ENCODE data around the gene CUL2. TPM values are rescaled to one million over a fixed set of nuclear protein-coding genes. Genes with fewer than 3 reads are reported as not detected.
A peak's percentile ranks its signal among the peaks of the same experiment; 100 is the strongest.
"Not testable (repeated sequence)": the region's sequence is repeated elsewhere in the genome, so short reads cannot be mapped to it uniquely, and the experiment has no call there.

The CUL2 gene
- polyA plus RNA-seq, 1 donor, result 34.6 TPM

DNA sequence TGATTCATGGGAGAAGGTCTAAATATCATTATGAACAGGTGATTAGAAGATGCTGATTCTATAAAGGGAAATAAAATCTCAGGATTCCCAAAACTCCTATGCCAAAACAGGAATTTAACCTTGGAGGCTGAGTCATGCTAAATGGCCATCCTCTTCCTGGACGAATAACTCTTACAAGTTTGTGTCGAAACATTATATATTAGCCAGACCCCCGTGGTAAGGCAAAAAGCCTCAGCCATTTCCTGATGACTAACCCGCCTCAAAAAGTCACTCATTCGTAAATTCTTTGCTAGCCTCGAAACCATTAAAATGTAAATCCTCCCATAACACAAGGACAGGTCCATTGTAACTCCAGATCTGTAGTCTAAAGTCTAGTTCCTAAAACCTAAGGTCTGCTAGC is 32.0 kb downstream of the CUL2 start:
- H3K36me3 ChIP-seq (ENCODE audit: control insufficient read depth, insufficient read depth, low read length), result peaks cover 50% of the 10 kb centered on the region
- WGBS (ENCODE audit: insufficient coverage, low lambda C conversion rate), result no CpG with 5 or more reads among the region's 6 CpGs
- H3K4me3 ChIP-seq (ENCODE audit: low read length), result no peak overlapping the region

DNA sequence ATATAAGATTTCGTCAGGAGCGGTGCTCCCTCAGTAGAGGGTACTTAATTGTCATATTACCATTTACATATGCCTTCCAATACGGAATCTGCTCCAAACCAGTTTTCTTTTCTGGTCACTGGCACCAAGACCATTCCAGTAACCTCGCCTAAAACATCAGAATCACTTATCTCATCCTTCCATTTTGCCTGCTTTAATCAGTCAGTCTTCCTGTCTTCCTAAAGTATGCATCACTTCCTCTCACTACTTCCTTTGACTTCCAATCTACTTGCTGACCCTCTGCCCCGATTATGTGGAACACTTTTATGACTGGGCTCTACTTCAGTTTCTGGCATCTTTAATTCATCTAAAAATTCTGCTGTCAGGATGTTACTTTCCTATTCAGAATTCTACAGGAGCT is 33.5 kb downstream of the CUL2 start:
- no peak overlapping the region for H3K27ac ChIP-seq (ENCODE audit: low read length)
- no peaks in the 10 kb centered on the region for H3K4me1 ChIP-seq (ENCODE audit: control insufficient read depth, insufficient read depth, low read length)
- no peaks in the 10 kb centered on the region for H3K27me3 ChIP-seq (ENCODE audit: control insufficient read depth, insufficient read depth, low read length)
- H3K4me3 ChIP-seq (ENCODE audit: low read length), result no peak overlapping the region
- peaks cover 47% of the 10 kb centered on the region for H3K36me3 ChIP-seq (ENCODE audit: control insufficient read depth, insufficient read depth, low read length)
- WGBS (ENCODE audit: insufficient coverage, low lambda C conversion rate), result 100% methylated on average over 3 of the region's 5 CpGs
- DNase-seq, result no peak
- no peaks in the 10 kb centered on the region for H3K9me3 ChIP-seq (ENCODE audit: control insufficient read depth, low read depth, low read length)

More for the DNA sequence above, 32.0 kb downstream of the CUL2 start:
- no peaks in the 10 kb centered on the region for H3K27me3 ChIP-seq (ENCODE audit: control insufficient read depth, insufficient read depth, low read length)
- no peak for DNase-seq
- no peak overlapping the region for H3K27ac ChIP-seq (ENCODE audit: low read length)
- no peaks in the 10 kb centered on the region for H3K9me3 ChIP-seq (ENCODE audit: control insufficient read depth, low read depth, low read length)
- H3K4me1 ChIP-seq (ENCODE audit: control insufficient read depth, insufficient read depth, low read length), result no peaks in the 10 kb centered on the region

DNA sequence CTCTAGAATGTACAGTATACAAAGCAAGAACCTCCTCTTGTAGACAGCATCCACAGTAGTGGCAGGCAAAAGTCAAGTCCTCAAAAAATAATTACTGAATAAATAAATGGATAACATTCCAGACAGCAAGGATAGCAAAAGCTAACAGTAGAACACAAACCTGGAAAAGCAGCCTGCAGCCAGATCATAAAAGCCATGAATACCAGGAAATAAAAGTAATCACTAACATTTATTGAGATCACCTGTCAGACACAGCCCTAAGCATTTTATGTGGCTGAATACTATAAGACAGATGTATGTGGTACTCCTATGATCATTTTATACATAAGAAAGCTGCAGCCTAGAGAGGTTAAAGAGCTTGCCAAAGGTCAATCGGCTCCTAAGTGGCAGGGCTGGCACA is 34.0 kb downstream of the CUL2 start:
- WGBS (ENCODE audit: insufficient coverage, low lambda C conversion rate), result no CpG with 5 or more reads among the region's 1 CpG
- H3K9me3 ChIP-seq (ENCODE audit: control insufficient read depth, low read depth, low read length), result no peaks in the 10 kb centered on the region
- peaks cover 48% of the 10 kb centered on the region for H3K36me3 ChIP-seq (ENCODE audit: control insufficient read depth, insufficient read depth, low read length)
- no peaks in the 10 kb centered on the region for H3K27me3 ChIP-seq (ENCODE audit: control insufficient read depth, insufficient read depth, low read length)
- no peak overlapping the region for H3K4me3 ChIP-seq (ENCODE audit: low read length)
- DNase-seq, result no peak
- H3K4me1 ChIP-seq (ENCODE audit: control insufficient read depth, insufficient read depth, low read length), result no peaks in the 10 kb centered on the region
- no peak overlapping the region for H3K27ac ChIP-seq (ENCODE audit: low read length)

DNA sequence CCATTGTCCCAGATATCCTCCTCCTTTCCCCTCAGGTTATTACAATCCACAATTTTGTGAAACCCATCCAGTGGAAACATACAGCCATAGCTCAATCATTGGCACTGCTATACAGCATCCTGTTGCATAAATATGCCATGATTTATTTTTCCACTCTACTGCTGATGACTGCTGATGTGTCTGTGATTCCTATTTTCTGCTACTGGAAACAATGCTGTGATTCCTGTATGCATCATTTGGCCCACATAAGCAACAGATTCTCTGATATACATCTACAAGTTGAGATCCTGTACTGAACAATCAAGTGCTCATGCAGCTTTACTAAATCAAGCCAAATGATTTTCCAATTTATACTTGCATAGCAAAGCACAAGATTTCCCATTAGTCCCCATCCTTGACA is 39.6 kb downstream of the CUL2 start:
- DNase-seq, result no peak
- no peaks in the 10 kb centered on the region for H3K4me1 ChIP-seq (ENCODE audit: control insufficient read depth, insufficient read depth, low read length)
- H3K4me3 ChIP-seq (ENCODE audit: low read length), result no peak overlapping the region
- H3K36me3 ChIP-seq (ENCODE audit: control insufficient read depth, insufficient read depth, low read length), result peaks cover 40% of the 10 kb centered on the region
- no peak overlapping the region for H3K27ac ChIP-seq (ENCODE audit: low read length)
- H3K27me3 ChIP-seq (ENCODE audit: control insufficient read depth, insufficient read depth, low read length), result no peaks in the 10 kb centered on the region
- no peaks in the 10 kb centered on the region for H3K9me3 ChIP-seq (ENCODE audit: control insufficient read depth, low read depth, low read length)

DNA sequence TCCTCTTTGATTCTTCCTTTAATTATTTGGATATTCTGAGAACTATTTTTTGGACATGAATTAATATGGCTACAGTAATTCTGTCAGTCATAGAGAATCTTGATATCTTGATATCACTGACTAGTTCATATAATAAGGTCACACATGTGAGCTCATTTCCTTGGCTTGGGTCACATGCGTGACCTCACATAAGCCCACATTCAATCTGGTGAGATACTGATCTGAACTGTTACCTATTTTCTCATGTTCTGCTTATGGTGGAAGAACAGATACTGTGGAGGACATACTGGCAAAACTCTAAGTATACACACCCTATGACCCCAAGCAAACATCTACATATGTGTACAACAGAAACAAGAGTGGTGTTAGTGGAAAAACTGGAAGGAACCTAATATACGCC is 44.1 kb downstream of the CUL2 start:
- no peak overlapping the region for H3K4me3 ChIP-seq (ENCODE audit: low read length)
- no CpG with 5 or more reads among the region's 2 CpGs for WGBS (ENCODE audit: insufficient coverage, low lambda C conversion rate)
- DNase-seq, result no peak
- H3K36me3 ChIP-seq (ENCODE audit: control insufficient read depth, insufficient read depth, low read length), result peaks cover 46% of the 10 kb centered on the region
- no peaks in the 10 kb centered on the region for H3K27me3 ChIP-seq (ENCODE audit: control insufficient read depth, insufficient read depth, low read length)
- H3K4me1 ChIP-seq (ENCODE audit: control insufficient read depth, insufficient read depth, low read length), result no peaks in the 10 kb centered on the region
- no peaks in the 10 kb centered on the region for H3K9me3 ChIP-seq (ENCODE audit: control insufficient read depth, low read depth, low read length)
- no peak overlapping the region for H3K27ac ChIP-seq (ENCODE audit: low read length)

DNA sequence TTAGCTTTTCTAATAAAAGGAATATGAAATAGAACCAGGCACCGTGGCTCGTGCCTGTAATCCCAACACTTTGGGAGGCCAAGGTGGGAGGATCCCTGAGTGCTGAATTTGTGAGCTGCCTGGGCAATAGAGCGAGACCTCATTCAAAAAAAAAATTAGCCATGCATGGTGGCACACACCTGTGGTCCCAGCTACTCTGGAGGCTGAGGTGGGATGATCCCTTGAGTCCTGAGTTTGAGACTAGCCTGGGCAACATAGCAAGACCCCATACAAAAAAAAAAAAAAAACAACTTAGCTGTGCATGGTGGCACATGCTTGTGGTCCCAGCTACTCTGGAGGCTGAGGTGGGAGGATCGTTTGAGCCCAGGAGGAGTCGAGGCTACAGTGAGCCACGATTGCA is 44.9 kb downstream of the CUL2 start:
- H3K27me3 ChIP-seq (ENCODE audit: control insufficient read depth, insufficient read depth, low read length); DNase-seq; H3K9me3 ChIP-seq (ENCODE audit: control insufficient read depth, low read depth, low read length); H3K4me1 ChIP-seq (ENCODE audit: control insufficient read depth, insufficient read depth, low read length); H3K27ac ChIP-seq (ENCODE audit: low read length); H3K4me3 ChIP-seq (ENCODE audit: low read length): not testable (repeated sequence)
- peaks cover 48% of the 10 kb centered on the region for H3K36me3 ChIP-seq (ENCODE audit: control insufficient read depth, insufficient read depth, low read length)
- WGBS (ENCODE audit: insufficient coverage, low lambda C conversion rate), result 100% methylated on average over 2 of the region's 6 CpGs

DNA sequence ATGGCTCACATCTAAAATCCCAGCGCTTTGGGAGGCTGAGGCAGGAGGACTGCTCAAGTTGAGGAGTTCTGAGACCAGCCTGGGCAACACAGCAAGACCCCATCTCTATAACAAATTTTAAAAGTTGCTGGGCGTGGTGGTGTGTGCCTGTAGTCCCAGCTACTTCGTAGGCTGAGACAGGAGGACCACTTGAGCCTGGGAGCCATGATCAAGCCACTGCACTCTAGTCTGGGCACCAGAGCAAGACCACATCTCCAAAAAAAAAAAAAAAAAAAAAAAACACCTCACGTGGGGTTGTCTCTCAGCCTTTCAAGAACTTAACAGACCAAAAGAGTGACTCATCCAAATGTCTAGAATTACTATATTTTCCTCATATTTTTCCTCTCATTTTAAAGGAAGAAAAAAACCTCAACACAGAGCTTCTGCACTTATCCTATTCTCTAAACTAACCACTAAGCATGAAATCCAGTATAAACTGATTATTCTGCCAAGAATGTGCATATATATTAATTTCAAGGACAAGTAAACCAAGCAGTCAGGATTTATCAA is 46.3 kb downstream of the CUL2 start:
- Histone ChIP-seq H3K9me3 (ENCODE audit: control insufficient read depth, low read depth, low read length) (no peaks in the 10 kb centered on the region), H3K36me3 (ENCODE audit: control insufficient read depth, insufficient read depth, low read length) (peaks cover 42% of the 10 kb centered on the region), H3K4me3 (ENCODE audit: low read length) (no peak overlapping the region), H3K27ac (ENCODE audit: low read length) (no peak overlapping the region), H3K4me1 (ENCODE audit: control insufficient read depth, insufficient read depth, low read length) (no peaks in the 10 kb centered on the region), H3K27me3 (ENCODE audit: control insufficient read depth, insufficient read depth, low read length) (no peaks in the 10 kb centered on the region)
- WGBS (ENCODE audit: insufficient coverage, low lambda C conversion rate), result no CpG with 5 or more reads among the region's 4 CpGs
- DNase-seq, result no peak

DNA sequence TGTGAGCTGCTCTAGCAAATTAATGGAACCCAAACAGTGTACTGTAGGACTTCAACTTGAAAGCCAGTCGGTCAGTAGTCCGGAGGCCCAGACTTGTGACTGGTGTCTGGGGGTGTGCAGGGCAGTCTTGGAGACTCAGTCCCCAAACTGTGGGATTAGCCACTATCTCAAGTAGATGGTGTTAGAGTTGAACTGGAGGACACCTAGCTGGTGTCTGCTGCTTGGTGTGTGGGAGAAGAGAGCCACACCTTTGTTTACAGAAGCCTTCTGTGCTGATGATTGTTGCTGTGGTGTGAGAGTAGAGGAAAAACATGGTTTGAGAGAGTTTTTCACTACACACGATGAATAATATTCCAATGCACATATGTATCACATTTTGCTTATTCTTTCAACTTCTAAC is 47.4 kb downstream of the CUL2 start:
- Histone ChIP-seq H3K27me3 (ENCODE audit: control insufficient read depth, insufficient read depth, low read length) (no peaks in the 10 kb centered on the region), H3K4me3 (ENCODE audit: low read length) (no peak overlapping the region), H3K36me3 (ENCODE audit: control insufficient read depth, insufficient read depth, low read length) (peaks cover 39% of the 10 kb centered on the region), H3K4me1 (ENCODE audit: control insufficient read depth, insufficient read depth, low read length) (no peaks in the 10 kb centered on the region), H3K9me3 (ENCODE audit: control insufficient read depth, low read depth, low read length) (no peaks in the 10 kb centered on the region), H3K27ac (ENCODE audit: low read length) (no peak overlapping the region)
- DNase-seq, result peak; percentile 2 to 44
- no CpG with 5 or more reads among the region's 3 CpGs for WGBS (ENCODE audit: insufficient coverage, low lambda C conversion rate)

DNA sequence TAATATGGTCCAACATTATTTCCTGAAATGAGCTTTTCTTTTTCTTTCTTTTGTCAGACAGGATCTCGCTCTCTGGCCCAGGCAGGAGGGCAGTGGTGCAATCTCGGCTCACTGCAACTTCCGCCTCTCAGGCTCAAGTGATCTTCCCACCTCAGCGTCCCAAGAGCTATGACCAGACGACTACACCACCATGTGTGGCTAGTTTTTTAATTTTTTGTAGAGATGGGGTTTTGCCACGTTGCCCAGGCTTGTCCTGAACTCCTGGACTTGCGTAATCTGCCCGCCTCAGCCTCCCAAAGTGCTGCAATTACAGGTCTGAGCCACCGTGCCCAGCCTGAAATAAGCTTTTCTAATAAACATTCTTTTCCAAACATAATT is 48.6 kb downstream of the CUL2 start:
- Histone ChIP-seq H3K36me3 (ENCODE audit: control insufficient read depth, insufficient read depth, low read length) (peaks cover 43% of the 10 kb centered on the region), H3K4me1 (ENCODE audit: control insufficient read depth, insufficient read depth, low read length) (no peaks in the 10 kb centered on the region), H3K27me3 (ENCODE audit: control insufficient read depth, insufficient read depth, low read length) (no peaks in the 10 kb centered on the region), H3K27ac (ENCODE audit: low read length) (no peak overlapping the region), H3K9me3 (ENCODE audit: control insufficient read depth, low read depth, low read length) (no peaks in the 10 kb centered on the region), H3K4me3 (ENCODE audit: low read length) (no peak overlapping the region)
- no CpG with 5 or more reads among the region's 9 CpGs for WGBS (ENCODE audit: insufficient coverage, low lambda C conversion rate)
- DNase-seq, result no peak

DNA sequence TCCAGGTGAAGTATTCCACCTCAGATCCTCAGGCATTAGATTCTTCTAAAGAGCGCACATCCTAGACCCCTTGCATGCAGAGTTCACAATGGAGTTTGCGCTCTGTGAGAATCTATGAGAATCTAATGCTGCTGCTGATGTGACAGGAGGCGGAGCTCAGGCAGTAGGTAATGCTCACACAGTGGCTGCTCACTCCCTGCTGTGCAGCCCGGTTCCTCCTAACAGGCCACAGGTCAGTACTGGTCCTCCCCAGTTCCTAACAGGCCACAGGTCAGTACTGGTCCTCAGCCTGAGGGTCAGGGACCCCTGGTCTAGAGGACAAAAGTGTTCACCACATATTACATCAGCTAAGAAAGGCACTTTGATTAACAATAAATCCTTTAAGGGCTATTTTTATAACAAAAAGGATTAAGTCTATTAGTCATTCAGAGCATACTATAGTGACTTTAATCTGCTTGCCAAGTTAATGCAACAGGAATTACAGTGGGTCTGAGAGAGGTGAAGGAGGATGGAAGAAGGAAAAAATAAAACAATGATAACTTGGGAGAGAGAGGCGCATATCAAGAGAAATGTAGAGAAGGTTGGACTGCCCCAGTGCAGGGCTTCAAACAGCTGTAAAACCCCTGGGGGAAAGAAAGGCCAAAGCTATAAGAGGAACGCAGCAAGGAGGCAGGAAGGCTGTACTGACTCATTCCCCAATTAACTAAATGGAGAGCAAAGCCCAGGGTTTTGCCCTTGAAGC is 49.2 kb downstream of the CUL2 start:
- no peak for DNase-seq
- WGBS (ENCODE audit: insufficient coverage, low lambda C conversion rate), result 88% methylated on average over 1 of the region's 6 CpGs
- Histone ChIP-seq H3K27me3 (ENCODE audit: control insufficient read depth, insufficient read depth, low read length) (no peaks in the 10 kb centered on the region), H3K9me3 (ENCODE audit: control insufficient read depth, low read depth, low read length) (no peaks in the 10 kb centered on the region), H3K27ac (ENCODE audit: low read length) (no peak overlapping the region), H3K4me1 (ENCODE audit: control insufficient read depth, insufficient read depth, low read length) (no peaks in the 10 kb centered on the region), H3K36me3 (ENCODE audit: control insufficient read depth, insufficient read depth, low read length) (peaks cover 43% of the 10 kb centered on the region), H3K4me3 (ENCODE audit: low read length) (no peak overlapping the region)

DNA sequence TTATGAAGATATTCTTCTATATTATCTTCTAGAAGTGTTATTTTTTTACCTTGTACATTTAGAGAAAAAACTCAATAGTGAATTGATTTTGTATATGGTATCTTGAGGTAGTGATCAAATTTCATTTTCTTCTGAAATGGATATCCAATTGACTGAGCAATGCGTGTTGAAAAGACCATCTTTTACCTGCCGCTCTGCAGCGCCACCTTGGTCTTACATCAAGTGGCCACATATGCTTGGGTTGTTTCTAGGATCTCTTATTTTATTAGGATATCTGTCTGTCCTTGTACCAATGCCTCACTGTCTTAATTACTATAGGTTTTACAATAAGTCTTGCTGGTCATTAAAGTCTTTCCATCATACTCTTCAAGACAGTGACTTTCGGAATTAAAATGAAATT is 53.0 kb downstream of the CUL2 start:
- no peak for DNase-seq
- no peak overlapping the region for H3K27ac ChIP-seq (ENCODE audit: low read length)
- 100% methylated on average over 1 of the region's 4 CpGs for WGBS (ENCODE audit: insufficient coverage, low lambda C conversion rate)
- no peaks in the 10 kb centered on the region for H3K27me3 ChIP-seq (ENCODE audit: control insufficient read depth, insufficient read depth, low read length)
- peaks cover 49% of the 10 kb centered on the region for H3K36me3 ChIP-seq (ENCODE audit: control insufficient read depth, insufficient read depth, low read length)
- no peak overlapping the region for H3K4me3 ChIP-seq (ENCODE audit: low read length)
- no peaks in the 10 kb centered on the region for H3K9me3 ChIP-seq (ENCODE audit: control insufficient read depth, low read depth, low read length)
- no peaks in the 10 kb centered on the region for H3K4me1 ChIP-seq (ENCODE audit: control insufficient read depth, insufficient read depth, low read length)

Measured in large intestine (tissue), 3 donors.